ENCODE results near the gene LSAMP. TPM values are rescaled to one million over a fixed set of nuclear protein-coding genes. Genes with fewer than 3 reads are reported as not detected.

LSAMP gene
- total and polyA plus RNA-seq, 2 donors (not counting 3 experiments of a cell fraction or from before 2014, with no cell fraction given): not detected

DNA sequence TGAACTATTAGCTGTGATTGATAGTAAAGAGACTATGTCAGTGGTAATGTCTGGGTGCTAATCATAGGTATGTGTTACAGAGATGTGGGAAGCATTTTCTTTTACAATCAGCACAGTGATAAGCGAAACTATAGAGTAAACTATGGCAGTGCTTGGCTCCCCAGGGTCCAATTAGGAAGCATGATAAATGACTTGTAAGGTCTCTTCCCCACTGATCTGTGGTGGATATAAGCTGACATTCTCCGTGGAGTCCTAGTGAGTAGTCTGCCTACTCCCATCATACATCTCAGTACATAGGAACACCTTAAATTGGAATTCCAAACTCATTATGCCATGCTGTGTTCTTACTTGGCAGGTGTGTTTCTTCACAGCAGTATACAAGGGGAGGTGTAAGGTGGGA lies 617.8 kb downstream of the LSAMP start:
- Histone ChIP-seq H3K4me3 (replicated peaks in 1 of 3; ENCODE audit: insufficient read depth in 1 of 3, low read depth in 1 of 3, low read length in 3 of 3) (no peak overlapping the region), H3K9me3 (replicated peaks; ENCODE audit: control insufficient read depth, insufficient read depth, low read length) (no peaks in the 10 kb centered on the region), H2AFZ (ENCODE audit: low read depth, low read length) (no peak overlapping the region), H4K20me1 (replicated peaks; ENCODE audit: control insufficient read depth, extremely low read depth, insufficient read depth, low read length) (no peaks in the 10 kb centered on the region), H3K27ac (ENCODE audit: insufficient read depth, low read depth, low read length) (no peak overlapping the region), H3K27me3 (ENCODE audit: control insufficient read depth in 2 of 2, insufficient read depth in 2 of 2, low read length in 2 of 2) (peaks cover 0 to 4% of the 10 kb centered on the region in 2 experiments), H3K9me1 (replicated peaks; ENCODE audit: control insufficient read depth, extremely low read depth, insufficient read depth, low read length) (no peaks in the 10 kb centered on the region), H3K79me2 (ENCODE audit: control insufficient read depth, insufficient read depth, low read length) (no peaks in the 10 kb centered on the region), H3K4me2 (ENCODE audit: insufficient read depth, low read length) (no peak overlapping the region), H3K4me1 (ENCODE audit: control insufficient read depth, extremely low read depth, insufficient read depth, low read length) (no peaks in the 10 kb centered on the region), H3K36me3 (ENCODE audit: control insufficient read depth in 2 of 2, extremely low read depth in 1 of 2, insufficient read depth in 2 of 2, low read length in 2 of 2) (no peaks in the 10 kb centered on the region), H3K9ac (replicated peaks; ENCODE audit: extremely low read depth, insufficient read depth, low read length) (no peak overlapping the region)
- intact Hi-C loops (cut with micrococcal nuclease): no loop called here
- dilution Hi-C loops (cut with MboI; ENCODE audit: extremely low pct_ligation_motif_present, low sequenced_read_pairs): no loop called here
- TF ChIP-seq, protein P1, sequence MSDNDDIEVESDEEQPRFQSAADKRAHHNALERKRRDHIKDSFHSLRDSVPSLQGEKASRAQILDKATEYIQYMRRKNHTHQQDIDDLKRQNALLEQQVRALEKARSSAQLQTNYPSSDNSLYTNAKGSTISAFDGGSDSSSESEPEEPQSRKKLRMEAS (IDR thresholded peaks at IDR 0.05; ENCODE audit: insufficient read depth, insufficient read length): no peak
- no peak for TF ChIP-seq POLR2AphosphoS5 (IDR thresholded peaks at IDR 0.05; ENCODE audit: insufficient read depth, low read depth, low read length)
- no peak for TF ChIP-seq FOS (IDR thresholded peaks at IDR 0.05; ENCODE audit: borderline replicate concordance, insufficient read depth, low read length)
- no peak for TF ChIP-seq POLR2A (IDR thresholded peaks at IDR 0.05; ENCODE audit: low read depth, low read length)
- TF ChIP-seq, protein P2, sequence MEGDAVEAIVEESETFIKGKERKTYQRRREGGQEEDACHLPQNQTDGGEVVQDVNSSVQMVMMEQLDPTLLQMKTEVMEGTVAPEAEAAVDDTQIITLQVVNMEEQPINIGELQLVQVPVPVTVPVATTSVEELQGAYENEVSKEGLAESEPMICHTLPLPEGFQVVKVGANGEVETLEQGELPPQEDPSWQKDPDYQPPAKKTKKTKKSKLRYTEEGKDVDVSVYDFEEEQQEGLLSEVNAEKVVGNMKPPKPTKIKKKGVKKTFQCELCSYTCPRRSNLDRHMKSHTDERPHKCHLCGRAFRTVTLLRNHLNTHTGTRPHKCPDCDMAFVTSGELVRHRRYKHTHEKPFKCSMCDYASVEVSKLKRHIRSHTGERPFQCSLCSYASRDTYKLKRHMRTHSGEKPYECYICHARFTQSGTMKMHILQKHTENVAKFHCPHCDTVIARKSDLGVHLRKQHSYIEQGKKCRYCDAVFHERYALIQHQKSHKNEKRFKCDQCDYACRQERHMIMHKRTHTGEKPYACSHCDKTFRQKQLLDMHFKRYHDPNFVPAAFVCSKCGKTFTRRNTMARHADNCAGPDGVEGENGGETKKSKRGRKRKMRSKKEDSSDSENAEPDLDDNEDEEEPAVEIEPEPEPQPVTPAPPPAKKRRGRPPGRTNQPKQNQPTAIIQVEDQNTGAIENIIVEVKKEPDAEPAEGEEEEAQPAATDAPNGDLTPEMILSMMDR (IDR thresholded peaks at IDR 0.05; ENCODE audit: extremely low read depth in 1 of 2, insufficient read depth in 1 of 2, low read depth in 1 of 2, low read length in 2 of 2): no peak
- TF ChIP-seq JUN (IDR thresholded peaks at IDR 0.05; ENCODE audit: borderline replicate concordance, insufficient read depth, insufficient read length, low read depth): no peak
- TF ChIP-seq GATA2 (IDR thresholded peaks at IDR 0.05; ENCODE audit: insufficient read depth, insufficient read length, low read depth, low read length): no peak
- no peak for TF ChIP-seq EZH2 (IDR thresholded peaks at IDR 0.05; ENCODE audit: borderline replicate concordance, low read depth, low read length, severe bottlenecking)
- TF ChIP-seq MYC (IDR thresholded peaks at IDR 0.05; ENCODE audit: low read depth, low read length): no peak
- CTCF ChIA-PET: interaction anchor here (1.6 kb wide), 1 partner anchor 11 kb away, joined by 5 read pairs; no protein-coding TSS in a partner anchor
- no TSS peak for BruUV-seq (replicated peaks)
- DNase-seq (ENCODE audit: low read depth, low spot score) (no peak), FAIRE-seq (no peak)
- POLR2A ChIA-PET: no interaction called here
